Measurements from ENCODE around the gene GGCX.

DNA sequence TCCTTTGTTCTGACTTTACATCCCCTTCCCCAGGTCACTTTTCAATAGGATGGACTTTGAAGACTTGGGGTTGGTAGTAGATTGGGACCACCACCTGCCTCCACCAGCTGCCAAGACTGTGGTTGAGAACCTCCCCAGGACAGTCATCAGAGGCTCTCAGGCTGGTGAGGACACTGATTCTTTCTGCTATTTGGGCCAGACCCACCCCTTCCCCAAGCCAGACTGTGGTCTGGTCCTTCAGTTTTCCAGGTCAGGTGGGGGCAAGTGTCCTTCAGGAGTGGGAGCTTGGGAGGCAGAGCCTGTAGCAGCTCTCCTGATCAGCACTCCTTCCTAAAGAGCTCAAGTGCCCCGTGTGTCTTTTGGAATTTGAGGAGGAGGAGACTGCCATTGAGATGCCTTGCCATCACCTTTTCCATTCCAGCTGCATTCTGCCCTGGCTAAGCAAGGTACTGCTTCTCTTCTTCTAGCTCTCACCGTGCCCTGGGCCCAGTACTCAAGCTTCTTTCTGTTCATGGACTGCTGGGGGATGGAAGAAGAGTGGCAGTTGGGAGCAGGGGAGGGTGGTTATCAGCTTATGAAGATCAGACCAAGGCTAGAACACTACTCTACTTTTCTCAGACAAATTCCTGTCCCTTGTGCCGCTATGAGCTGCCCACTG, 35.3 kb upstream of the GGCX start:
- TF ChIP-seq, protein P1, sequence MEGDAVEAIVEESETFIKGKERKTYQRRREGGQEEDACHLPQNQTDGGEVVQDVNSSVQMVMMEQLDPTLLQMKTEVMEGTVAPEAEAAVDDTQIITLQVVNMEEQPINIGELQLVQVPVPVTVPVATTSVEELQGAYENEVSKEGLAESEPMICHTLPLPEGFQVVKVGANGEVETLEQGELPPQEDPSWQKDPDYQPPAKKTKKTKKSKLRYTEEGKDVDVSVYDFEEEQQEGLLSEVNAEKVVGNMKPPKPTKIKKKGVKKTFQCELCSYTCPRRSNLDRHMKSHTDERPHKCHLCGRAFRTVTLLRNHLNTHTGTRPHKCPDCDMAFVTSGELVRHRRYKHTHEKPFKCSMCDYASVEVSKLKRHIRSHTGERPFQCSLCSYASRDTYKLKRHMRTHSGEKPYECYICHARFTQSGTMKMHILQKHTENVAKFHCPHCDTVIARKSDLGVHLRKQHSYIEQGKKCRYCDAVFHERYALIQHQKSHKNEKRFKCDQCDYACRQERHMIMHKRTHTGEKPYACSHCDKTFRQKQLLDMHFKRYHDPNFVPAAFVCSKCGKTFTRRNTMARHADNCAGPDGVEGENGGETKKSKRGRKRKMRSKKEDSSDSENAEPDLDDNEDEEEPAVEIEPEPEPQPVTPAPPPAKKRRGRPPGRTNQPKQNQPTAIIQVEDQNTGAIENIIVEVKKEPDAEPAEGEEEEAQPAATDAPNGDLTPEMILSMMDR (IDR thresholded peaks at IDR 0.05; ENCODE audit: low read depth, low read length, poor library complexity, severe bottlenecking) = no peak
- TF ChIP-seq EZH2phosphoT487 (IDR thresholded peaks at IDR 0.05; ENCODE audit: borderline replicate concordance, low read length) = no peak

Measured in DOHH2 (cell line).